RWPE1 (cell line): ENCODE measurements around the gene GRID1.

Source experiments
- CTCF ChIA-PET: fragments of 350-600 bp; sonication (Branson Sonifier 250); formaldehyde crosslinking; extraction: SDS; loops from one replicate; lab custom pipeline; 2021; lab: Yijun Ruan, JAX
- POLR2A ChIA-PET: fragments of 400-600 bp; formaldehyde crosslinking; extraction: SDS; loops from one replicate; lab custom pipeline; 2020; ENCODE audit warnings: antibody characterized with exemption; ENCODE audit not compliant: low non-redundant PET; lab: Yijun Ruan, JAX
- DNase-seq: peaks from one replicate; pipeline ENCODE4 v3.0.0; 2012; ENCODE audit warnings: low spot score
- H3K27ac ChIP-seq: fragments of 450-650 bp; 2 replicates; pipeline ENCODE4 v1.5.1; 2017
- CTCF ChIP-seq: fragments of 450-650 bp; conservative IDR thresholded peaks from 2 replicates; pipeline ENCODE4 v1.5.1; 2017; ENCODE audit warnings: low read depth, mild to moderate bottlenecking

Gene GRID1

GRCh38 chr10:86263209-86263608, 103.4 kb downstream of the GRID1 start:
- ChIA-PET CTCF (no interaction called here), POLR2A (no interaction called here)
- no peak overlapping the region for H3K27ac ChIP-seq
- no peak for DNase-seq
- no peak for TF ChIP-seq CTCF

- no peak overlapping the region for H3K27ac ChIP-seq
- POLR2A ChIA-PET, result no interaction called here
- TF ChIP-seq CTCF, result no peak
- no peak for DNase-seq
- CTCF ChIA-PET, result interaction anchor here (0.5 to 1.4 kb wide), 3 partner anchors 55 to 175 kb away, joined by 4 read pairs; no protein-coding TSS in a partner anchor
These were observed 103.9 kb downstream of the GRID1 start for GRCh38 chr10:86262688-86263181.

GRCh38 chr10:86261941-86262687, 104.5 kb downstream of the GRID1 start:
- TF ChIP-seq CTCF, result no peak
- H3K27ac ChIP-seq, result no peak overlapping the region
- peak; percentile 32 for DNase-seq
- ChIA-PET POLR2A (no interaction called here), CTCF (interaction anchor here (0.5 to 1.4 kb wide), 5 partner anchors 40 to 175 kb away, joined by 3 to 4 read pairs (median 4); no protein-coding TSS in a partner anchor)

- POLR2A ChIA-PET, result no interaction called here
- CTCF ChIA-PET, result interaction anchor here (1.2 to 1.4 kb wide), 3 partner anchors 56 to 101 kb away, joined by 3 to 4 read pairs (median 4); no protein-coding TSS in a partner anchor
- H3K27ac ChIP-seq, result no peak overlapping the region
- no peak for DNase-seq
- TF ChIP-seq CTCF, result no peak
These were observed 105.1 kb downstream of the GRID1 start for GRCh38 chr10:86261470-86261869.

- TF ChIP-seq CTCF, result no peak
- POLR2A ChIA-PET, result no interaction called here
- H3K27ac ChIP-seq, result no peak overlapping the region
- CTCF ChIA-PET, result interaction anchor here (0.7 to 1.2 kb wide), 2 partner anchors 89 to 102 kb away, joined by 3 to 4 read pairs; no protein-coding TSS in a partner anchor
- DNase-seq, result no peak
These were observed 106.0 kb downstream of the GRID1 start for GRCh38 chr10:86260564-86260963.

- CTCF ChIA-PET, result interaction anchor here (0.6 to 1.2 kb wide), 3 partner anchors 90 to 318 kb away, joined by 3 to 4 read pairs (median 3); no protein-coding TSS in a partner anchor
These were observed 106.6 kb downstream of the GRID1 start for GRCh38 chr10:86259901-86260562.

More at GRCh38 chr10:86259901-86260562, 106.6 kb downstream of the GRID1 start:
- TF ChIP-seq CTCF, result no peak
- H3K27ac ChIP-seq, result no peak overlapping the region
- POLR2A ChIA-PET, result no interaction called here
- no peak for DNase-seq
